ENCODE data around the gene ULK4. TPM values are rescaled to one million over a fixed set of nuclear protein-coding genes. Genes with fewer than 3 reads are reported as not detected.

The ULK4 gene
- total and polyA plus RNA-seq, 2 of the 8 experiments (the other 6 are each of a cell fraction or from before 2014, with no cell fraction given), result 3.0 to 10.8 TPM

GRCh38 chr3:41363830-41364523, 597.9 kb downstream of the ULK4 start:
- Histone ChIP-seq H3K79me2 (ENCODE audit: control insufficient read depth in 1 of 2, insufficient read depth in 2 of 2, low read length in 2 of 2) (no peaks in the 10 kb centered on the region), H3K79me1 (ENCODE audit: low read depth, low read length) (no peaks in the 10 kb centered on the region), H4K5ac (ENCODE audit: insufficient read length, low read depth, low read length) (peak overlapping the region; percentile 82), H2AFZ (ENCODE audit: low read length) (no peak overlapping the region), H3K23me2 (ENCODE audit: low read depth, low read length) (no peaks in the 10 kb centered on the region), H2BK20ac (ENCODE audit: low read length) (no peak overlapping the region), H3K27me3 (replicated peaks in 1 of 4; ENCODE audit: control insufficient read depth in 3 of 4, extremely low read depth in 1 of 4, insufficient read depth in 3 of 4, low read length in 3 of 4) (no peaks in the 10 kb centered on the region), H3K4me1 (replicated peaks in 1 of 4; ENCODE audit: control insufficient read depth in 3 of 4, insufficient read depth in 4 of 4, low read length in 3 of 4) (peaks cover 0 to 29% (median 13%) of the 10 kb centered on the region in 4 experiments; a peak in 6 of 7 replicates), H3K23ac (ENCODE audit: insufficient read length) (no peak overlapping the region), H3K9ac (replicated peaks in 1 of 4; ENCODE audit: extremely low read depth in 1 of 4, low read depth in 3 of 4, low read length in 3 of 4) (no peak overlapping the region), H3K56ac (replicated peaks; ENCODE audit: insufficient read length, low read depth, low read length) (no peak overlapping the region), H3K4ac (replicated peaks; ENCODE audit: insufficient read length, low read depth, low read length) (no peak overlapping the region), H2BK12ac (ENCODE audit: low read depth, low read length) (no peak overlapping the region), H4K20me1 (replicated peaks in 1 of 2; ENCODE audit: control insufficient read depth in 1 of 2, insufficient read depth in 2 of 2, low read length in 2 of 2) (no peaks in the 10 kb centered on the region), H3K27ac (ENCODE audit: low read depth, low read length) (no peak overlapping the region), H2BK5ac (ENCODE audit: low read depth, low read length) (peak overlapping the region; percentile 46; the same call in 1 of the 2 replicates), H3K9me3 (ENCODE audit: insufficient read depth in 2 of 2, low read depth in 1 of 2, low read length in 1 of 2) (no peaks in the 10 kb centered on the region), H2BK120ac (replicated peaks; ENCODE audit: low read depth, low read length) (no peak overlapping the region), H4K8ac (ENCODE audit: extremely low read depth, insufficient read depth, low read length) (no peak overlapping the region), H3K36me3 (ENCODE audit: control insufficient read depth in 2 of 4, insufficient read depth in 4 of 4, low read length in 3 of 4) (no peaks in the 10 kb centered on the region), H3K18ac (ENCODE audit: extremely low read depth, low read length) (peak overlapping the region; percentile 16; the same call in 1 of the 2 replicates), H3K4me3 (ENCODE audit: extremely low read depth in 1 of 4, insufficient read depth in 2 of 4, low read depth in 3 of 4, low read length in 4 of 4) (no peak overlapping the region), H4K91ac (replicated peaks; ENCODE audit: insufficient read length, low read length) (peak overlapping the region; percentile 95), H2AK5ac (ENCODE audit: low read depth, low read length) (no peak overlapping the region), H3K4me2 (ENCODE audit: insufficient read depth in 1 of 2, low read depth in 2 of 2, low read length in 2 of 2) (peak overlapping the region in 1 of 2 experiments; percentile 5; a peak in 1 of 4 replicates), H3K14ac (ENCODE audit: insufficient read length) (no peak overlapping the region), H2BK15ac (ENCODE audit: low read length) (no peak overlapping the region)
- FAIRE-seq (no peak), DNase-seq (ENCODE audit: low read depth in 1 of 2, low spot score in 2 of 2) (no peak)
- ChIA-PET POLR2A (ENCODE audit: partially characterized antibody) (no interaction called here), CTCF (ENCODE audit: partially characterized antibody) (interaction anchor here (1.0 kb wide), 1 partner anchor 75 kb away, joined by 4 read pairs; no protein-coding TSS in a partner anchor)
- 62% methylated on average over 4 of the region's 4 CpGs; no CpG with 5 or more reads in 1 of the 2 experiments for WGBS, 2 experiments (ENCODE audit: extremely low coverage in 1 of 2, insufficient coverage in 1 of 2, insufficient read length in 1 of 2, insufficient replicate concordance in 2 of 2, low coverage in 1 of 2, low lambda C conversion rate in 2 of 2, missing lambda C conversion rate in 1 of 2)
- TF ChIP-seq RNF2 (IDR thresholded peaks at IDR 0.05; ENCODE audit: borderline replicate concordance, low read depth, low read length, missing control alignments, poor library complexity, severe bottlenecking) (no peak), SP4 (IDR thresholded peaks at IDR 0.05; ENCODE audit: low read length) (no peak), JUN (IDR thresholded peaks at IDR 0.05; ENCODE audit: low read depth, low read length) (no peak), EP300 (IDR thresholded peaks at IDR 0.05; ENCODE audit: borderline replicate concordance in 1 of 2, low read depth in 2 of 2, low read length in 2 of 2) (no peak), RBBP5 (IDR thresholded peaks at IDR 0.05; ENCODE audit: borderline replicate concordance, low read depth, low read length) (no peak), MAX (IDR thresholded peaks at IDR 0.05) (no peak), POU5F1 (IDR thresholded peaks at IDR 0.05; ENCODE audit: low read depth, low read length) (no peak), KDM1A (IDR thresholded peaks at IDR 0.05; ENCODE audit: borderline replicate concordance, low read length) (no peak), PHF8 (conservative IDR thresholded peaks at IDR 0.05; ENCODE audit: low read depth, low read length) (no peak), BACH1 (IDR thresholded peaks at IDR 0.05; ENCODE audit: low read length) (no peak), GTF2F1 (IDR thresholded peaks at IDR 0.05; ENCODE audit: borderline replicate concordance, low read depth, low read length) (no peak)

Data from H1 (cell line).